Esophagus squamous epithelium (tissue), 4 donors: Measurements from ENCODE around the gene ADARB2.

ENCODE experiments used
- CTCF ChIP-seq, 6 experiments: fragments of 450-650 bp in 4 of 6; fragments of 200-600 bp in 2 of 6; sonication (generic) in 2 of 6; IDR thresholded peaks; one replicate each; pipeline ENCODE4 v1.5.1; 2016 to 2019; ENCODE audit warnings: antibody characterized with exemption in 6 of 6, mild to moderate bottlenecking in 4 of 6, moderate library complexity in 4 of 6
- POLR2A ChIP-seq, 4 donors: fragments of 450-650 bp; IDR thresholded peaks; one replicate each; pipeline ENCODE4 v1.6.1; 2017; ENCODE audit warnings: antibody characterized with exemption in 4 of 4, mild to moderate bottlenecking in 4 of 4, moderate library complexity in 3 of 4

- TF ChIP-seq CTCF (IDR thresholded peaks at IDR 0.05) (no peak), POLR2A (IDR thresholded peaks at IDR 0.05) (no peak)
Observed at GRCh38 chr10:1160561-1161314, 576.6 kb downstream of the ADARB2 start.
